Measurements from ENCODE around the gene PAPPA.

GRCh38 chr9:116137010-116137409 lies 16.6 kb upstream of the PAPPA start:
- TF ChIP-seq CTCF (IDR thresholded peaks at IDR 0.05; ENCODE audit: insufficient read depth, low read length, poor library complexity, severe bottlenecking) (no peak), EZH2phosphoT487 (conservative IDR thresholded peaks at IDR 0.05; ENCODE audit: low read length) (no peak)

All from SU-DHL-6 (cell line).